ENCODE data around the gene CWF19L1.
A peak's percentile ranks its signal among the peaks of the same experiment; 100 is the strongest.

The CWF19L1 gene

GRCh38 chr10:100185364-100186252 lies 81.8 kb downstream of the CWF19L1 start, which contains the start of gene ERLIN1:
Gene ERLIN1, minus strand, starts transcription at chr10:100186029. Its CDS starts 403 bp downstream, at chr10:100185626.
- H3K4me3 ChIP-seq (ENCODE audit: low read depth, low read length), result peak within 1 kb of the TSS; percentile 89
- POLR2A ChIA-PET, result no interaction called here
- CTCF ChIA-PET, result interaction anchor here (1.0 to 3.1 kb wide), 5 partner anchors 16 to 340 kb away, joined by 3 to 15 read pairs (median 6); partner anchors contain the start of gene DNMBP
- peak; percentile 42 for DNase-seq (ENCODE audit: low read depth, low spot score)
- no peak for TF ChIP-seq CTCF (IDR thresholded peaks at IDR 0.05; ENCODE audit: insufficient read depth, low read length, missing control alignments)

GRCh38 chr10:100184840-100185239 lies 82.6 kb downstream of the CWF19L1 start:
- TF ChIP-seq CTCF (IDR thresholded peaks at IDR 0.05; ENCODE audit: insufficient read depth, low read length, missing control alignments), result no peak
- no peak for DNase-seq (ENCODE audit: low read depth, low spot score)
- POLR2A ChIA-PET, result no interaction called here
- H3K4me3 ChIP-seq (ENCODE audit: low read depth, low read length), result peak overlapping the region; percentile 89
- CTCF ChIA-PET, result interaction anchor here (1.0 to 3.1 kb wide), 6 partner anchors 17 to 339 kb away, joined by 3 to 15 read pairs (median 6); partner anchors contain the start of gene DNMBP

- POLR2A ChIA-PET, result no interaction called here
- peak overlapping the region; percentile 89 for H3K4me3 ChIP-seq (ENCODE audit: low read depth, low read length)
- CTCF ChIA-PET, result interaction anchor here (1.0 to 2.3 kb wide), 4 partner anchors 51 to 330 kb away, joined by 3 to 9 read pairs (median 4); partner anchors contain the start of gene DNMBP
- no peak for DNase-seq (ENCODE audit: low read depth, low spot score)
- TF ChIP-seq CTCF (IDR thresholded peaks at IDR 0.05; ENCODE audit: insufficient read depth, low read length, missing control alignments), result no peak
Measured at GRCh38 chr10:100184426-100184825, 83.0 kb downstream of the CWF19L1 start.

- DNase-seq (ENCODE audit: low read depth, low spot score), result no peak
- H3K4me3 ChIP-seq (ENCODE audit: low read depth, low read length), result no peak overlapping the region
- ChIA-PET CTCF (interaction anchor here (0.6 to 0.8 kb wide), 2 partner anchors 174 to 275 kb away, joined by 3 read pairs; partner anchors contain the start of gene DNMBP), POLR2A (no interaction called here)
- no peak for TF ChIP-seq CTCF (IDR thresholded peaks at IDR 0.05; ENCODE audit: insufficient read depth, low read length, missing control alignments)
Measured at GRCh38 chr10:100183481-100183880, 84.0 kb downstream of the CWF19L1 start.

- POLR2A ChIA-PET, result no interaction called here
- DNase-seq (ENCODE audit: low read depth, low spot score), result no peak
- H3K4me3 ChIP-seq (ENCODE audit: low read depth, low read length), result no peak overlapping the region
- CTCF ChIA-PET, result interaction anchor here (1.0 kb wide), 1 partner anchor 337 kb away, joined by 4 read pairs; no protein-coding TSS in a partner anchor
- TF ChIP-seq CTCF (IDR thresholded peaks at IDR 0.05; ENCODE audit: insufficient read depth, low read length, missing control alignments), result no peak
Measured at GRCh38 chr10:100182908-100183307, 84.5 kb downstream of the CWF19L1 start.
